ENCODE data around the gene CAPG.

Gene CAPG

DNA sequence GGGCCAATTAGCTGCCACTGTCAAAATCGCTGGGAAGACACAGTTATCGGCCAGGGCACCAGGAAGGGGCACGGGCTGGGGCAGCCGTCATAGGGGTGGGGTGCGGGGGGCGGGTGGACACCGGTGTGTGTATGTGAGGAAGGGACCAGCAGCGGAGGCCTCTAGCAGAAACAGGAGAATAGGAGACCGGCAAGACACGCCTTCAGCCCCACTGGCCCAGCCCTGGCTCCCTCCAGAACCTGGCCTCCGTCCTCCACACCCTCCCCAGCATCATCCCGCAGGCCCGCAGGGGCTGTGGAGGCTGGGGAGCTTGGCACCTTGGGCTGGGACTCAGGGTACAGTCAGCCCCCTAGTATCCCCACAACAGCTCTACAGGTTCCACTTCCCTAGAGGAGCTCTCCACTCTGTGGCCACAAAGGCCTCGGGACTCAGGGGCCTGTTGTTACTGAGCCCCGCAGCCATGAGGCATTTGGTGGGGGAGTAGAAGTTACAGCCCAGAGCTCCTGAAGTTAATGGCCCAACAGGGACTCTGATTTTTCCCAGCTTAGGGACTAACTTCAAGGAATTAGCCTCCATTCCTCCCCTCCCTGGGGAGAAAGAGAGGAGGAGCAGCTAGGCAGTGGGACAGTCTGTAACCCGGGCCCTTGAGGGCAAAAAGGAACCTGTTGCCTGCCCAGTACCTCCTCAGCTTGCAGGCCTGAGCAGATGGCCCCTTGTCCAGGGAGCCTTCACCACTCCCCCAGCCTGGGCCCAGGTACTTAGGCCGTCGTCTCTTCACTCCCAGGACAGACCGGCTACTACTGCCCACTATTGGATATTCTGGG is 28.2 kb upstream of the CAPG start:
- no peak for DNase-seq

DNA sequence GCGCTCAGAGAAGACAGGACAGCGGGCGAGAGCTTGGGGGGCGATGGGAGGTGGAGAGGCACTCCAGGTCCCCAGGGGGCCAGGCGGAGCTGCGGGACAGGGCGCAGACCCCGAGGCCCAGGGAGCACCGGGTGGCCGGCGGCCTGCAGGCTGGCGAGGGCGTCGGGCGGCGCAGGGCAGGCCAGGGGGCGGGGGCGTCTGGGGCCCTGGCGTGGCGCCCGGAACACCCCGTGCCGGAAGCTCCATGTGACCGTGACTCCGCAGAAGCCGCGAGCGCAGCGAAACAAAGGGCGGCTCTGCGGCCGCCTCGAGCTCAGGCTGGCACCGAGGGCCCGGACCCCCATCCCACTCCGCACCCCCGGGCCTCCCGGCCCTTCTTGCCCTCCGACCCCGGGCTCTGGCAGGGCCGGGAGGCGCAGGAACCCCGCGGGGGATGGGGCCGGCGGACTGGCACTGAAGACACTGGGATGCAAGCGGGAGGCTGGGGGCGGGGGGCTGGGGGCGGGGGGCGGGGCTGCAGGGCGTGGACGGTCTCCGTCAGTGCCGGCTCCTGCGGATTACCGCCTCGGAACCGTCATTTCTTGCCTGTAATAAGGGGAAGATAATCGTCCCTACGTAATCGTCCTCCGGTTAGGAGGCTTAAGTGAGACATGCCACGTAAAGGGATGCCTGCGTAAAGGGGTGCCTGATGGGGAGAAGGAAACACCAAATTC is 27.5 kb upstream of the CAPG start:
- peak; percentile 76 for DNase-seq

DNA sequence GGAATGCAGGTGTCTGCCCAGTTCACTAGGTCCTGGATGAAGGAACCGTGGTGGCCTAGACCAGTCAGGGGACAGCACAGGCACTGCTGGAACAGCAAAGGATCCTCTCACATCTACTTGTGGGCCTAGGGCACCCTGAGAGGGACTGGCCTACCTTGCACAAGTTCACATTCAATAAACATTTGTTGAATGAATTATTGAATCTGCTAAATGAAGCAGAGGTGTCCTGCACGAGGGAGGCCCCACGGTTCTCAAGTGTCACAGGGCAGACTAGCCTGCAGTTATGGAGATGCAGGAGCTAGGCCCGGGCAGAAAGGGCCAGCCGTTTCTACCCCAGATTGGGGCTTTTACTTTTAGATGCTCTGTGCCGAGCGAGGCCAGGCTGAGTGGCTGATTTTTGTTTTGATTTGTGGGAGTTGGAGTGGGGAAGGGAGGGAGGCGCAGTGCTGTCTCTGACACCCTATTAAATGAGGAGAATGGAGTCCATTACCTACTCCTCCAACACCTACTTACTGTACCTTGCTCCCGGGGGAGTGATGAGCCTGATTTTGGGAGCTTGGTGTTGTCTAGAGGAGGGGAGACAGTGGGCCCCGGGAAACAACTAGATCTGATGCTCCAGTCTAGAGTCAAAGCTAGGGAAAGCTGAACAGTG is 26.8 kb upstream of the CAPG start:
- no peak for DNase-seq

DNA sequence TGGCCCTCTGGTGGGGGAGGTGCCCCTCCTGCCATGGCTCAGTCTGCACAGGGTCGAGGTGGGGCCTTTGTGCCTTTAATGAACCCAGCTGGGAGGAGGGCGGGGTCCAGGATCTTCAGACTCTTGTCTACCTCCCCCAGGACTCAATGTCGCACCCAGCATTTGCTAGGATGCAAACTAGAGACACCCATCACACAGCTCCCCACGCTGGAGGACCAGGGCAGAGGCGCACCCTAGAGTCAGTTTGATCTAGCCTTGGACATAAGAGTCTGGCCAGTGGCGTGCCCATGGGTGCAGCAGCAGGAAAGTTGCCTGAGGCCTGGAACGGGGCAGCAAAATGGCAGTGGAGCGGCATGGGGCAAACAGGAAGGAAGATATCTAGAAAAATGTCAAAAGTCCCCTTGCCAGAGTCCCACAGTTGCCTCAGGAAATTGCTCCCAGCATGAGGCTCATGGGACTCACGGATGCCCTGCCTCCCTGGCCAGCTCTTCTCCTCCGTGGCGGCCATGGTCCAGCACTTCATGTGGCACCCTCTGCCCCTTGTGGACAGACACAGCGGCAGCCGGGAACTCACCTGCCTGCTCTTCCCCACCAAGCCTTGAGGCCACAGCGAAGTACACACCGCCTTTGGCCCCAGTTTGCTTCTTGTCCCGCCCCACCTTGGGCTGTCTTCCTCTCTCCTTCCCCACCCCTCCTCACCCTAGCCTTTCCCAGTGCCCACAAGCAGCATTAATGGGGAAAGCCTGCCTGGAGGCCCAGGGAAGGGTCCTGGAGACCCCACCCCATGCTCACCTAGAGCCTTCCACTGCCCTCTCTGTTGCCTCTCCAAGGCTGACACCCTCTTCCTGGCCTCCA is 26.0 kb upstream of the CAPG start:
- DNase-seq, result no peak

DNA sequence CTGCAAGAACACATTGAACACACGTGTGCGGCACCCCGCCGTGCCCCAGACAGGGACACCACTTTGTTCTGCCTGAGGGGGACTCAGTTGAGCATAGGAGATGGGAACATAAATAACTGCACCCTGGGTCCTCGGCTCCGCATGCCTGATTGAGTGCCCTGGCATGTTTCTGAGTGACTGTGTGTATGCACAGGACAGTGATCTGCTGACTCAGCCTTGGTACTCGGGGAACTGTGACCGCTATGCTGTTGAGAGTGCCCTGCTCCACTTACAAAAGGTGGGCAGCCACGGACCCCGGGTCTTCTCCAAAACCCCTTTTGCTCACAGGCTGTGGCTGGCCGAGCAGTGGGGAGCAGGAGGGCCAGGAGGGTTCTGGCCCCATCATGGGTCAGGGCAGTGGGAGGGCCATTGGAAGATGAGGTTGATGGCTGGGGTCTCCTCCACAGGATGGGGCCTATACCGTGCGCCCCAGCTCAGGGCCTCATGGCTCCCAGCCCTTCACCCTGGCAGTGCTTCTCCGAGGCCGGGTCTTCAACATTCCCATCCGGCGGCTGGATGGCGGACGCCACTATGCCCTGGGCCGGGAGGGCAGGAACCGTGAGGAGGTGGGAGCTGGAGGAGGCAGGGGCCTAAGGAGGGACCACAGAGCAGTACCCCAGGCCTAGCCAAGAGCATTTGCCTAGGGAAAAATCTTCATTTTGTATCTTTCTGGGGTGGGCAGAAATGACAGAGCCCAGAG is 25.2 kb upstream of the CAPG start:
- DNase-seq, result no peak

DNA sequence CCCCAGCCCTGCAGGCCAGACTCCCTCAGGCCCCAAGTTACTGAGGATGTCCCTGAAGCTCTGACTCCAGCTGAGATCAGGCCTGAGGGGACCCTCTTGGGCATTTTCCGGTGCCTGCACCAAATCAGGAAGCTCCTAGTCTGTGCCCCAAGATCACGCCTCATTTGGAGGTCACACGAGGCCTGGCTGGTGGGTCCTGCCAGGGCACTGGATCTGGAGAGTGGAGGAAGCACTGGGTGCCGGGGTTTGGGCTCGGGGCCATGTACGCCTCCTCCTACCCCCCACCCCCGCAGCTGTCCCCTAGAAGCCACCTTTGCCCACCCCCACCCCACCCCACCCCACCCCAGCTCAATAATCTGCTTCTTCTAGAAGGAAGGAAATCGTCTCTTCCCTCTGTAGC is 24.5 kb upstream of the CAPG start:
- no peak for DNase-seq

DNA sequence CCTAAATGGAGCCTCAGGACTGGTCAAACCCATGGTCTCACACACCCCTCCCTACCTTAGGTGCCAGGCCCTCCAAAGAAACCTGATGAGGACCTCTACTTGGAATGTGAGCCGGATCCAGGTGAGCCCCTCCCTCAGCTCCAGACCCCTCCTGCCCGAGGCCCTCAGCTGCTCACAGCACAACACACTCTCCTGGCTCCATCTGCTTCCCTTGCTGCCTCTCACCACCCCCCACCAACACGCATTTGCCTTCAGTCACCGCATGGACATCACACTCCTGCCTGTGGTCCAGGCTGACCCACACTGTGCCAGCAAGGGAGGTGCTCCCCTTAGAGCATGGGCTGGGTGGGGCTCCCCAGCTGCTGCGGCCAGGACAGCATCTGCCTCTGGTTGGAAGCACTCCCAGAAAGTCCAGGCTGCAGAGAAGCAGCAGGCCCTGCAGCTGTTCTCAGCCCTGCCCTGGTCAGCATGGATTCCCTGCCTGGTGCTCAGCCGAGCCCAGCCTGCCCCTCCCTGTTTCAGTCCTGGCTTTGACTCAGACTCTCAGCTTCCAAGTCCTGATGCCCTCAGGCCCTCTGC is 23.4 kb upstream of the CAPG start:
- peak; percentile 68 for DNase-seq

DNA sequence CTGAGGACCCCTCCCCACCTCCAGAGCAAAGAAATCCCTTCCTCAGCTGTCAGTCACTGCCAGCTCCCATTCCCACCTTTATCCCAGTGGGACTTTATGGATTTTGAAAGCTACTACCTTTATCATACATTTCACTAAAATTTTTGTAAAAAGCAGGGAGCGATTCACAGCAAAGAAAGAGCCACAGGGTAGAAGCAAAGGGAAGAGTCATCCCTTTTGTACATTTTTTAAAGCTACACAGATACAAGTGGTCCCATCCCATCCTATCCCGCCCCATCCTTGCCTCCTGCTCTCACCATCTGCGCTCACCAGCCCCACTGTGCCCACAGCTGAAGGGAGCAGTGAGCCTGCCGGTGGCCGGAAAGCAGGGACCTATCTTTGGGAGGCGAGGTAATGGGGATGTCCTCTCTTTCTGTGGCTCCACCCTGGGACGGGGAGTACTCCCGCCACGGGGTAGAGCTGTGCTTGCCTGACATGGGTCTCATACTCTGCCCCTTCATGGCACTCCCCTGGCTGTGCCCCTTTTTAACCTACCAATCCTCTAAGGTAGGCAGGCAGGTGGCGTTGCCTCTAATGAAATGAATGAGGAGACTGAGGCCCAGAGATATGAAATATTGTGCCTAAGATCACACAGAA is 21.5 kb upstream of the CAPG start:
- DNase-seq, result no peak

DNA sequence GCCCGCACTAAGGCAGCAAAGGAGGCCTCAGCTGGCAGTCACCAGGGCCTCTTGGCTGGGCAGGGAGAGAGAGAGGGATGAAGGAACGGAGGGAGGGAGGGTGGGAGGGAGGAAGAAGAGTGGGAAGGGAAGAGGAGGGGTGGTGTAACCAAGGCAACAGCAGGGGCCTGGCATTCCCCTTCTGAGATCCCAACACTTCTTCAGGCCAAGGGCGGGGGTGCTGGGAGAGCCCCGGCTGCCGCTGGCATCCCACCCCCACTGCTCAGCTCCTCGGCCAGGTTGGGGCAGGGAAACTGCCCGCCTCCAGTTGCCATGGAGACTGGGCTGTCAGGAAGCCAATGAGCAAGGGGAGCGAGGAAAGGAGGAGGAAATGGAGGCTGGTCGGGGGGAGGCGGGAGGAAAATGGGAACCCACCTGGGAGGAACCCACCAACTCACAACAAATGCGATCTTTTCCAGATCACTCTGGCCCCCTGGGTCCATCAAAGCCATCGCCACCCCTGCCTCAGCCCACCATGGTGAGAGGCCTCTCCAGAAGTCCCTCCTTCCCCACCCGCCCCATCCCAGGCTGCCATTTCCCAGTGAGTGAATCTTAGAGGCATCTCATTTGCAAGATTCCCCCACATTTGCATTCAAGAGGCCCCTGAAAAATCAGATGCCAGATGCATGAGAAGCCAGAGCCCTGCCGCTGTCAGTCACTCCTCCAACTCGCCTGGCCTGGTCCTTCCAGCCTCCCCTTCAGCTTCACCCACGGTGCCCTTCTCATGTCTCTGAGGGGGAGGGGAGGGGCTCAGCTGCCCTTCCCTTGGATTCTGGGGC is 20.8 kb upstream of the CAPG start:
- DNase-seq, result peak; percentile 51

DNA sequence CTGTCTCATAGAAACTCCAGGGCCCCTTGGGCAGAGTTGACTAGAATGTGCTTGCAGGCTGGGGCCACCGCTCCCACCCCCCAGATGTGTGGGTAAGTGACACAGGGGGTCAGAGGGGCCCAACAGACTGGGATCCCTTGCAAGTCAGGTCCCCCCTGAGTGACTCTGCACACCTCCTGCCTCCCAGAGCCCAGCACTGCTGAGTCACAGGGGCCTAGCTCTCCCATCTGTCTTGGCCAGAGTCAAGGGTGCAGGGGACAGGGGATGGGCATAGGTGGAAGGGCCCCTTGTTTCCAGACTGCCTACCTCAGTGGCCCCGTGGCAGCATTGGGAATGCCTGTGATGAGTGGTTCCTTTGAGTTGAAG is 19.7 kb upstream of the CAPG start:
- no peak for DNase-seq

DNA sequence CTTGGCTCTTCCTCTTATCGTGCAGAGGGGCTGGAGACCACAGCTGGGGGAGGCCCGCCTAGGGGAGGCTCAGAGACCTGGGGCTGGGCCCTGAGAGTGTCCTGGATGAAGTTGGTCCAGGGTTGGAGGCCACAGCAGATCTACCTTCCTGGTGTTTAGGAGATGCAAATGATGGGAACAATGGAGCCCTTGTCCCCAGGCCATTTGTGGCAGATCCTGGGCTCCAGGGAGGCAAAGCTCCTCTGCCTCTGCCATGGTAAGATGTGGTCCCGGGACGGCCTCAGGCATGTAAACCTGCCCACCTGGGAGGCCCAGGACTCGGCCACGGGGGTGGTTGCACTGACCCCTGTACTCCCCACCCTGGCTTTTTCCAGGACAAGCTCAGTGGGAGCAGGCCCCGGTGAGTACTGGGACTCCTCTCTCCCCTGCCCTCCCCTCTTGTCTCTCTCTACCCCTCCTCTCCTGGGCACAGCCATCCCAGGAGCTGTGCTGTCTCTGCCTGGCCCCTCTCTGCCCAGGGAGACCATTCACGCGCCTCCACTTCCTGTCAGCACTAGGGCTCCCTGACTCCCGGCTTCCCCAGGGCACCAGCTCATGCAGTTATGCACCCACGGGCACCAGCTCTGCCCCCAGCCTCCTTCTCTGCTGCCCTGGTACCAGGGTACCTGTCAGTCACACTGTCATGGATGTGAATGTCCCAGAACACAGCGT is 19.2 kb upstream of the CAPG start:
- no peak for DNase-seq

DNA sequence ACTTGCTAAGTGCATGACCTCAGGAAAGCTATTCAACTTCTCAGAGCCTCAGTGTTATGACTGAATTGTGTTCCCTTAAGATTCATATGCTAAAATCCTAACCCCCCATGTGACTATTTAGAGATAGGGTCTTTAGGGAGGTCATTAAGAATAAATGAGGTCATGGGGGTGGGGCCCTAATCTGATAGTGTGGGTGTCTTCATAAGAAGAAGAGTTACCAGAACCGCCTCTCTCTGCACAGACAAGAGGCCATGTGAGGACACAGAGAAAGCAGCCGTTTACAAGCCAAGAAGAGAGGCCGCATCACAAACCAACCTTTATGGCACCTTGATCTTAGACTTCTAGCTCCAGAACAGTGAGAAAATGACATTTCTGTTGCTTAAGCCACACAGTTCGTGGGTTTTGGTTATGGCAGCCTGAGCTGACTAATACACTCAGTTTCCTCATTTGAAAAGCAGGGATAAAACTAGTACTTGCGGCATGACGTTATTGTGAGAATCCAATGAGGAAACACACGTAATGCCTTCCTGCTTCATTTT is 18.2 kb upstream of the CAPG start:
- DNase-seq, result no peak

DNA sequence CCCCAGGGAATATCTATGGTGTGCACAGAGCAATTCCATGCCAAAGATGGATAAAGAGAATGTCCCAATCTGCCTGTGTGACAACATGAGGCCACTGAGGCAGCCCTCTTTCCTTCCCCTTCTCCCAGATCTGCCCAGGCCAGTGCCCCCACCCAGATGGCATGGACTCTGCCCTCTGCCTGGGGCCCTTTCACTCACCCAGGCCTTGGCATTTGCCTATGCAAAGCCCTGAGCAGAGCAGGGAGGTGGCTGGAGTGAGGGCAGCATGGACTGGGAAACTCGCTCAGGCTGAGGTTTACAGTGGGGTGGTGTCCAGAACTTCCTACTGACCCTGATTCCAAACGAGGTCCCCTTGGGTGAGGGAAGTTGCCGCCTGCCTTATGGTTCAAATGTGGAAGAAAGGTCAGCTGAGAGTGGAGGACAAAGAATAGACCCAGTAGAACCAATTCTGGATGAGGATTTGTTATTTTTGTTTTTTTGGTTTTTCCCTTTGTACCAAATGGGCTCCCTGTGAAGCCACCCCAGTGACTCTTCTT is 17.2 kb upstream of the CAPG start:
- DNase-seq, result no peak

DNA sequence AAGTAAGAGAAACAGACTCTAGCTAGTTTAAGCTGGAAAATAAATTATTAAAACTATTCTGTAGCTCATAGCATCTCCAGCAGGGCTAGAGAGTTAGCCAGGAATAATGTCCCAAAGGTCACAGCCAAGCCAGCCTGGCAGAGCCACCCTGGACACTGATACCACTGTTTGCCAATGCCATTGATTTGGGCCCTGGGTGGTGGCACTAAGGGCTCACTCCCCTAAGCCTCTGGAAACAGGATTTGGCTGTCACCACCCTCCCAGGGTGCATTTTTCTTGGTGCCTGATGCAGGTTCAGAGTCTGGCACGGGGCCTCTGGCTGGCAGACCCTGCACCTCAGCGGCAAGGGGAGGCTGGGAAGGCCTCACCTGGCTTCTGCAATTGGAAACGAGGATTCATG is 15.4 kb upstream of the CAPG start:
- DNase-seq, result no peak

DNA sequence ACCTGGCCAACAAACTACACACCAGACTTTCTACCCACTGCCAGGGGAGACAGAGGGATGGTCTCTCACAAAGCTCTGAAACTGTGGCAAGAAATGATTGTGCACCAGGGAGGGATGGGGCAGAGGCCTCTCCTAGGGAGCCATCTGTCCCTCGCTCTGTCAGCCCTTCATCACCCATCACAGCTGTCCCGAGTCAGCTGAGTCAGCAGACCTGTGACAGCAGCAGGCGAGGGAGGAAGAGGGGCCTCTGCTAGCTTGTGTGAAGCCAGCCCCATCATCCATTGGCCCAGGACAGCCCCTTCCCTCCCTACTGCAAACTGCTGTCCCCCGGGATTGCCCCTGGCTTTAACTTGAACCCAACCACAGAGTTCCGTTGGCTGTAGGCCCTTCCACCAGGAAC is 13.4 kb upstream of the CAPG start:
- no peak for DNase-seq

DNA sequence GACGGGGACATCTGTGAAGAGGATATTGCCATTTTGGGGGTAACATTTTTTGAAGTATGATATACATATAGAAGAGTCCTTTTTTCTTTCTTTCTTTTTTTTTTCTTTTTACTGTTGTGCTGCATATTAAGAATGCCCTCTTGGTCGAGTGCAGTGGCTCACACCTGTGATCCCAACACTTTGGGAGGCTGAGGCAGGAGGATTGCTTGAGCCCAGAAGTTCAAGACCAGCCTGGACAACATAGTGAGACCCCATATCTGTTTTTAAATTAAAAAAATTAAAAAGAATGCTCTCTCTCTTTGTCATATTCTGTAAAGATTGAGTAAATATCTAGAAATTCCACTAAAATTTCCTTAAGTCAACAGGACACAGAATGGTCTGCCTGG is 11.9 kb upstream of the CAPG start:
- no peak for DNase-seq

DNA sequence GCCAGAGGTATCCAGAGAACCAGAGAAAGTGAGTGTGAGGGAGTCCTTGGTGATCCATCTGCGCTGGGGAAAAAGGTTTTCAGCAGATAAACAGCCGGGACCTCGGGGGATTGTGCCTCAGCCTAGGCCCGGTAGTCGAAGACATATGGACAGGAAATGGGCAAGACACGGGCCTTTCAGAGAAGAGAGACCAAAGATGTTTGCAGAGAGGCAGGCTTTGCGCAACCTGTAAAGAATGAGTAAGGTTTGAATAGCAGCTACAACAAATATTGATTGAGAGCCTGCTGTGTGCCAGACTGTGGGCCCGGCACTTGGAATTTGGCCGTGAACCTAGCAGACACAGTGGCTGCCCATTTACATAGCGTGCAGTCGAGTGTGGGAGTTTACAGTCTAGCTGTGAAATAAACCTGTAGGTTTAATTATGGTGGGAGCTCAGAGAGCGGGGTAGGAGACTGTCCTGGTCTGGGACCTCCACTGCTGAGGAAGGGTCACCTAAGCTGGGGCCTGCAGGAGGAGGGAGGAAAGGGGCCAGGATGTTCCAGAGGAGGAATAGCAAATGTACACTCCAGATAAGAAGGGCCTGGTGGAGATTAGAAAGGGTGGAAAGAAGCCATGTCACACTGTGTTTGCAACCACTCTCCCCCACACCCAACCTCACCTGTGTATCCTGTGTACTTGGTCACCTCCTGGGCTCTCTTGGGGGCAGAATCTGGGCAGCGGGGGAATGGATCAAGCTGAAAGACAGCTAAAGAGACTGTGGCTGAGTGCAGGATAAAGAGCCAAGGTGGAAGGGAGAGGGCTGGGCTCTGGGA is 11.3 kb upstream of the CAPG start:
- peak; percentile 61 for DNase-seq

DNA sequence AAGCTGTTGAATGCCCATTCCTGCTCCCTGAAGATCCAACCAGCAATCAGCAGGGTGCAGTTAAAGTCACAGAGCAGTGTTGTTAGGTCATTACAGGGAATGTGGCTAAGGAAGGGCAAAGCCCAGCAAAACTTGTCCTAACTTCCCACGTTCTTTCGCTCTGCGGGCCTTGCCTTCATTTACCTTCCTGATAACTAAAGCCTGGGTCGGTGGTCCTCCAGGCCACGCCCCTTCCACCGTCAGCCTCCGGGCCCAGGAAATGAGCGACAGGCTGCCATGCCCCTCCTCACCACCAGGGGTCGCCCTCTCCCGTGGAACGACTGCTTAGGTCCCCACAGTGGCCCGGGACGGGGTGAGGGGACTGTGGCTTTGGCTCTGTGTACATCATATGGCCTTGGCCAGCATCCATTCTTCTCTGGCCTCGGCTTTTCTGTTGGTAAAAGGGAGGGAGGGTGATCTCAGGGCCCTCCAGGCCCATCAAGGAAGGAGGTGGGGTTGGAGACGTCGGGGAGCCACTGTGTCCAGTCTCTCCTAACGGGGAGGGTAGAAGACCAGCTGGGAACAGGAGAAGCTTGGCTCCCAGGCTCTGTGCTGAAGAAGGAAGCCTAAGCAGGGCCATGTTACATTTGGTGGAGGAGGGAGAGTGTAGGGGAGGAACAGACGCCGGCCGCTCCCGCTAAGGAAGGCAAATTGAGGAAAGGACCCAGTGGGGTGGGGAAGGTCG is 10.5 kb upstream of the CAPG start:
- DNase-seq, result peak; percentile 80

All from fibroblast of skin of right quadriceps (primary cell).